Left kidney (tissue), 2 donors: ENCODE data around the gene ABCA3. TPM values are rescaled to one million over a fixed set of nuclear protein-coding genes. Genes with fewer than 3 reads are reported as not detected.

Source experiments
- DNase-seq: peaks from one replicate; pipeline ENCODE4 v3.0.0-alpha.2; 2013
- polyA plus RNA-seq: library from polyadenylated mRNA; unstranded; fragments of 120-200 nt; gene quantifications from one replicate; pipeline ENCODE4 v1.2.1, GENCODE V29; 2013; ENCODE audit not compliant: insufficient read length

The ABCA3 gene
- polyA plus RNA-seq, 1 donor, result 6.3 TPM

- DNase-seq, result no peak
Measured at GRCh38 chr16:2357331-2357730, 16.8 kb upstream of the ABCA3 start.

- no peak for DNase-seq
Measured at GRCh38 chr16:2350500-2350899, 10.0 kb upstream of the ABCA3 start.

- DNase-seq, result no peak
Measured at GRCh38 chr16:2343211-2343610, 2.7 kb upstream of the ABCA3 start.

GRCh38 chr16:2341456-2342447 lies 1.2 kb upstream of the ABCA3 start:
- DNase-seq, result no peak

- peak; percentile 14 for DNase-seq
Measured at GRCh38 chr16:2339521-2340484, 725 bp downstream of the ABCA3 start.

- no peak for DNase-seq
Measured at GRCh38 chr16:2337431-2338296, 2.9 kb downstream of the ABCA3 start.

- DNase-seq, result no peak
Measured at GRCh38 chr16:2335286-2335895, 5.1 kb downstream of the ABCA3 start.

GRCh38 chr16:2333772-2334379 lies 6.7 kb downstream of the ABCA3 start:
- DNase-seq, result no peak

- DNase-seq, result no peak
Measured at GRCh38 chr16:2333231-2333630, 7.3 kb downstream of the ABCA3 start.

GRCh38 chr16:2331931-2332267 lies 8.6 kb downstream of the ABCA3 start:
- DNase-seq, result no peak

- DNase-seq, result no peak
Measured at GRCh38 chr16:2331199-2331930, 9.2 kb downstream of the ABCA3 start.

- no peak for DNase-seq
Measured at GRCh38 chr16:2329532-2329931, 11.0 kb downstream of the ABCA3 start.

GRCh38 chr16:2328428-2328827 lies 12.1 kb downstream of the ABCA3 start:
- no peak for DNase-seq

GRCh38 chr16:2326191-2326590 lies 14.3 kb downstream of the ABCA3 start:
- no peak for DNase-seq

- no peak for DNase-seq
Measured at GRCh38 chr16:2325791-2326190, 14.7 kb downstream of the ABCA3 start.

GRCh38 chr16:2325181-2325580 lies 15.3 kb downstream of the ABCA3 start:
- no peak for DNase-seq

GRCh38 chr16:2324296-2324859 lies 16.1 kb downstream of the ABCA3 start:
- no peak for DNase-seq

- no peak for DNase-seq
Measured at GRCh38 chr16:2323701-2324100, 16.8 kb downstream of the ABCA3 start.

- no peak for DNase-seq
Measured at GRCh38 chr16:2319606-2320005, 20.9 kb downstream of the ABCA3 start.
